Activated T-cell treated with anti-CD3 and anti-CD28 coated beads, Interleukin-2, amount 50 U/mL, for 4 hours (primary cell): ENCODE data around the gene GRK1. TPM values are rescaled to one million over a fixed set of nuclear protein-coding genes. Genes with fewer than 3 reads are reported as not detected.

Source experiments
- ATAC-seq, 2 donors: fragments of 200-7000 bp; cut with Tn5 transposase; one replicate each; pipeline ENCODE4 v1.10.0; 2021
- DNase-seq: peaks from one replicate; pipeline ENCODE4 v3.0.0-alpha.2; 2020
- H3K27me3 Mint-ChIP-seq: one replicate; pipeline ENCODE4 v1.8.0; 2021; ENCODE audit warnings: low read depth, mixed read lengths
- H3K36me3 Mint-ChIP-seq: one replicate; pipeline ENCODE4 v1.8.0; 2022; ENCODE audit warnings: mixed read lengths; ENCODE audit not compliant: insufficient read depth
- H3K4me1 Mint-ChIP-seq: one replicate; pipeline ENCODE4 v1.8.0; 2021; ENCODE audit warnings: low read depth, mixed read lengths
- H3K4me3 Mint-ChIP-seq: one replicate; pipeline ENCODE4 v1.8.0; 2021; ENCODE audit warnings: mild to moderate bottlenecking, moderate library complexity, mixed read lengths
- H3K9me3 Mint-ChIP-seq: one replicate; pipeline ENCODE4 v1.8.0; 2021; ENCODE audit warnings: mixed read lengths
- total RNA-seq, 3 donors: library from RNA; stranded (reverse); gene quantifications; one replicate each; pipeline ENCODE4 v1.2.1, GENCODE V29; 2021

GRK1 gene
- total RNA-seq, 3 donors from 2014 or later: 0.05 TPM; not detected in 2

GRCh38 chr13:113660066-113660465, 7.0 kb upstream of the GRK1 start:
- DNase-seq: no peak
- H3K36me3 Mint-ChIP-seq: no peaks in the 10 kb centered on the region
- no peak overlapping the region for H3K4me3 Mint-ChIP-seq
- no peak for ATAC-seq
- peaks cover 18% of the 10 kb centered on the region for H3K9me3 Mint-ChIP-seq
- H3K27me3 Mint-ChIP-seq: peaks cover 2% of the 10 kb centered on the region
- H3K4me1 Mint-ChIP-seq: no peaks in the 10 kb centered on the region

- DNase-seq (no peak), ATAC-seq (no peak)
- Mint-ChIP-seq H3K4me3 (no peak overlapping the region), H3K9me3 (peaks cover 18% of the 10 kb centered on the region), H3K27me3 (peaks cover 6% of the 10 kb centered on the region), H3K4me1 (no peaks in the 10 kb centered on the region), H3K36me3 (no peaks in the 10 kb centered on the region)
Observed at GRCh38 chr13:113661509-113661908, 5.5 kb upstream of the GRK1 start.

GRCh38 chr13:113663934-113664333, 3.1 kb upstream of the GRK1 start:
- Mint-ChIP-seq H3K4me3 (no peak overlapping the region), H3K36me3 (no peaks in the 10 kb centered on the region), H3K9me3 (peaks cover 18% of the 10 kb centered on the region), H3K4me1 (no peaks in the 10 kb centered on the region), H3K27me3 (peaks cover 9% of the 10 kb centered on the region)
- DNase-seq (no peak), ATAC-seq (no peak)

GRCh38 chr13:113664751-113665596, 2.0 kb upstream of the GRK1 start:
- DNase-seq (no peak), ATAC-seq (no peak)
- Mint-ChIP-seq H3K9me3 (peaks cover 18% of the 10 kb centered on the region), H3K4me1 (no peaks in the 10 kb centered on the region), H3K27me3 (peaks cover 9% of the 10 kb centered on the region), H3K4me3 (no peak overlapping the region), H3K36me3 (no peaks in the 10 kb centered on the region)

DNA sequence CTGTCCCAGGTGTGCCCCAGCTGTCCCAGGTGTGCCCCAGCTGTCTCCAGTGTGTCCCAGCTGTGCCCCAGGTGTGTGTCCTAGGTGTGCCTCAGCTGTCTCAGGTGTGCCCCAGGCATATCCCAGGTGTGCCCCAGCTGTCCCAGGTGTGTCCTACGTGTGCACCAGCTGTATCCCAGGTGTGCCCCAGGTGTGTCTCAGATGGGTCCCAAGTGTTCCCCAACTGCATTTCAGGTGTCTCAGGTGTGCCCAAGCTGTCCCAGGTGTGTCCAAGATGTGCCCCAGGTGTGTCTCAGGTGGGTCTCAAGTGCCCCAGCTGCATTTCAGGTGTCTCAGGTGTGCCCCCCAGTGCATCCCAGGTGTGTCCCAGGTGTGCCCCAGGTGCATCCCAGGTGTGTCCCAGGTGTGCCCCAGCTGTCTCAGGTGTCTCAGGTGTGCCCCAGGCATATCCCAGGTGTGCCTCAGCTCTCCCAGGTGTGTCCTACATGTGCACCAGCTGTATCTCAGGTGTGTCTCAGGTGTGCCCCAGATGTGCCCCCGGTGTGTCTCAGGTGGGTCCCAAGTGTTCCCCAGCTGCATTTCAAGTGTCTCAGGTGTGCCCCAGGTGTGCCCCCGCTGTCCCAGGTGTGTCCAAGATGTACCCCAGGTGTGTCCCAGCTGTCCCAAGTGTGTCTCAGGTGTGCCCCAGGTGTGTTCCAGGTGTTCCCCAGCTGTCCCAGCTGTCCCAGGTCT, 1.3 kb upstream of the GRK1 start:
- no peak overlapping the region for H3K4me3 Mint-ChIP-seq
- H3K4me1 Mint-ChIP-seq: no peaks in the 10 kb centered on the region
- peaks cover 9% of the 10 kb centered on the region for H3K27me3 Mint-ChIP-seq
- DNase-seq (no peak), ATAC-seq (no peak)
- peaks cover 15% of the 10 kb centered on the region for H3K9me3 Mint-ChIP-seq
- H3K36me3 Mint-ChIP-seq: no peaks in the 10 kb centered on the region

DNA sequence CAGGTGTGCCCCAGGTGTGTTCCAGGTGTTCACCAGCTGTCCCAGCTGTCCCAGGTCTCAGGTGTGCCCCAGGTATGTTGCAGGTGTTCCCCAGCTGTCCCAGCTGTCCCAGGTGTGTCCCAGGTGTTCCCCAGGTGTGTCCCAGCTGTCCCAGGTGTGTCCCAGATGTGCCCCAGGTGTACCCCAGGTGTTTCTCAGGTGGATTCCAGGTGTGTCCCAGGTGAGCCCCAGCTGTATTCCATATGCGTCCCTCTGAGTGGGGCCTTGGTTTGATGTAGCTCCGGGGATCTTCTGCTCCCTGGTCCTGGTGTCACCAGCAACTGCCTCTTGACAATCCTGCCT, 719 bp upstream of the GRK1 start:
- Mint-ChIP-seq H3K27me3 (peaks cover 9% of the 10 kb centered on the region), H3K4me3 (no peak overlapping the region), H3K4me1 (no peaks in the 10 kb centered on the region), H3K36me3 (no peaks in the 10 kb centered on the region), H3K9me3 (peaks cover 10% of the 10 kb centered on the region)
- ATAC-seq (no peak), DNase-seq (no peak)

DNA sequence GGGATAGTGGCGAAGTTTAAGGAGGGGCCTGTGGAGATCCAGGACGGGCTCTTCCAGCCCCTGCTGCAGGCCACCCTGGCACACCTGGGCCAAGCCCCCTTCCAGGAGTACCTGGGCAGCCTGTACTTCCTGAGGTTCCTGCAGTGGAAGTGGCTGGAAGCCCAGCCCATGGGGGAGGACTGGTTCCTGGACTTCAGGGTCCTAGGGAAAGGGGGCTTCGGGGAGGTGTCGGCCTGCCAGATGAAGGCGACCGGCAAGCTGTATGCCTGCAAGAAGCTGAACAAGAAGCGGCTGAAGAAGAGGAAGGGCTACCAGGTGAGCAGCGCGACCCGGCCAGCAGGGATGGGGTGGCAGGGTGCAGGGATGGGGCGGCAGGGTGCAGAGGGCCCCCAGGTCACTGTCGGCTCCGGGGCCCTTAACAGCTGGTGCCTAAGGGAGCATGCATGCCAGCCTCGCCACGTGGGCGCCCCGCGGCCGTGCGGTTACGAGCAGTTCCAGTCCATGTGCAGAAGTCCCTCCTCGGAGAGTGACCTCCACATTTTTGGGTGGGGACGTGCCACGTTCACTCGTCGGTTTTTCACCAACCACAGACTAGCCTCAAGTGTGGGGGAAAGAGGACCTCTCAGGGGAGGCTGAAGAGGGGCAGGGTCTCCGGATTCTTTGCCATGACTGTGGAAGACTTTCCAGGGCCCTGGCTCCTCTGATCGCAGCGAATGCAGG, 912 bp downstream of the GRK1 start:
- Mint-ChIP-seq H3K9me3 (no peaks in the 10 kb centered on the region), H3K4me1 (peaks cover 2% of the 10 kb centered on the region), H3K27me3 (peaks cover 9% of the 10 kb centered on the region), H3K36me3 (no peaks in the 10 kb centered on the region), H3K4me3 (no peak overlapping the region)
- ATAC-seq (no peak), DNase-seq (no peak)

GRCh38 chr13:113668491-113668971, 1.5 kb downstream of the GRK1 start:
- Mint-ChIP-seq H3K4me3 (no peak overlapping the region), H3K27me3 (peaks cover 9% of the 10 kb centered on the region), H3K9me3 (no peaks in the 10 kb centered on the region), H3K4me1 (peaks cover 2% of the 10 kb centered on the region), H3K36me3 (no peaks in the 10 kb centered on the region)
- DNase-seq: no peak
- peak in 1 of 2 donors; percentile 35 for ATAC-seq

GRCh38 chr13:113669231-113669754, 2.3 kb downstream of the GRK1 start:
- Mint-ChIP-seq H3K9me3 (no peaks in the 10 kb centered on the region), H3K36me3 (no peaks in the 10 kb centered on the region), H3K4me3 (no peak overlapping the region), H3K4me1 (peaks cover 2% of the 10 kb centered on the region), H3K27me3 (peaks cover 9% of the 10 kb centered on the region)
- DNase-seq (no peak), ATAC-seq (no peak)

GRCh38 chr13:113669755-113670341, 2.8 kb downstream of the GRK1 start:
- Mint-ChIP-seq H3K27me3 (peaks cover 7% of the 10 kb centered on the region), H3K9me3 (no peaks in the 10 kb centered on the region), H3K36me3 (no peaks in the 10 kb centered on the region), H3K4me1 (peaks cover 2% of the 10 kb centered on the region), H3K4me3 (no peak overlapping the region)
- DNase-seq (no peak), ATAC-seq (no peak)

DNA sequence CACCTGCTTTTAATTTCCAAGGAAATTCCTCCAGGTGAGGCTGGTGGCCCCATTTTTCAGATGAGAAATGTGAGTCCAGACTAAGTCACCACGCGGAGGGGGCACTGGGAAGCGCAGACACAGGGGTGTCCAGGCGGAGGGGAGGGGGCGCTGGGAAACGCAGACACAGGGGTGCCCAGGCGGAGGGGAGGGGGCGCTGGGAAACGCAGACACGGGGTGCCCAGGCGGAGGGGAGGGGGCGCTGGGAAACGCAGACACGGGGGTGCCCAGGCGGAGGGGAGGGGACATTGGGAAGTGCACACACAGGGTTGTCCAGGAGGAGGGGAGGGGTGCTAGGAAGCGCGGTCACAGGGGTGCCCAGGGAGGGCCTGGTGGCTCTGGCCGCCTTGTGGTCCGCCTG, 3.5 kb downstream of the GRK1 start:
- H3K36me3 Mint-ChIP-seq: no peaks in the 10 kb centered on the region
- no peak overlapping the region for H3K4me3 Mint-ChIP-seq
- H3K4me1 Mint-ChIP-seq: peaks cover 2% of the 10 kb centered on the region
- ATAC-seq (no peak), DNase-seq (no peak)
- H3K27me3 Mint-ChIP-seq: peaks cover 6% of the 10 kb centered on the region
- H3K9me3 Mint-ChIP-seq: no peaks in the 10 kb centered on the region

GRCh38 chr13:113671066-113672001, 4.3 kb downstream of the GRK1 start:
- Mint-ChIP-seq H3K27me3 (peaks cover 3% of the 10 kb centered on the region), H3K9me3 (no peaks in the 10 kb centered on the region), H3K4me1 (peaks cover 2% of the 10 kb centered on the region), H3K4me3 (no peak overlapping the region), H3K36me3 (no peaks in the 10 kb centered on the region)
- no peak for ATAC-seq
- no peak for DNase-seq

GRCh38 chr13:113672002-113672651, 5.1 kb downstream of the GRK1 start:
- Mint-ChIP-seq H3K36me3 (no peaks in the 10 kb centered on the region), H3K4me1 (peaks cover 2% of the 10 kb centered on the region), H3K4me3 (no peak overlapping the region), H3K9me3 (no peaks in the 10 kb centered on the region), H3K27me3 (no peaks in the 10 kb centered on the region)
- ATAC-seq: no peak
- no peak for DNase-seq
